Mononuclear cell (primary cell): ENCODE measurements around the gene POP5. TPM values are rescaled to one million over a fixed set of nuclear protein-coding genes. Genes with fewer than 3 reads are reported as not detected.
"Not testable (repeated sequence)": the region's sequence is repeated elsewhere in the genome, so short reads cannot be mapped to it uniquely, and the experiment has no call there.

Source experiments
- H3K27me3 ChIP-seq: 2 replicates; pipeline ENCODE4 v1.6.0; 2011; ENCODE audit warnings: low read length, control low read depth; ENCODE audit not compliant: insufficient read depth
- H3K4me1 ChIP-seq: 2 replicates; pipeline ENCODE4 v1.5.1; 2011; ENCODE audit warnings: mild to moderate bottlenecking, low read length, control low read depth; ENCODE audit not compliant: insufficient read depth
- H3K4me3 ChIP-seq: 2 replicates; pipeline ENCODE4 v1.5.1; 2011; ENCODE audit warnings: mild to moderate bottlenecking, low read length, moderate library complexity
- H3K9me3 ChIP-seq: 2 replicates; pipeline ENCODE4 v1.5.1; 2011; ENCODE audit warnings: low read depth, mild to moderate bottlenecking, control low read depth, low read length
- total RNA-seq: library from RNA; depleted of rRNA; stranded (reverse); fragments of >200 nt; gene quantifications from one replicate; pipeline ENCODE4 v1.2.3, GENCODE V29; 2012

POP5 gene
- total RNA-seq, result 12.7 TPM

GRCh38 chr12:120580787-120581723 is at the start of gene POP5:
Gene POP5, minus strand, starts transcription at chr12:120581402. Its CDS starts 40 bp downstream, at chr12:120581362.
- H3K4me3 ChIP-seq, result peak within 1 kb of the TSS; percentile 64
- peaks cover 38% of the 10 kb centered on the region for H3K4me1 ChIP-seq
- no peaks in the 10 kb centered on the region for H3K9me3 ChIP-seq
- peaks cover 21% of the 10 kb centered on the region for H3K27me3 ChIP-seq

- Histone ChIP-seq H3K9me3 (no peaks in the 10 kb centered on the region), H3K4me3 (no peak overlapping the region), H3K27me3 (no peaks in the 10 kb centered on the region), H3K4me1 (no peaks in the 10 kb centered on the region)
Observed at GRCh38 chr12:120630104-120630892, 49.1 kb upstream of the POP5 start.

- no peaks in the 10 kb centered on the region for H3K4me1 ChIP-seq
- H3K27me3 ChIP-seq, result no peaks in the 10 kb centered on the region
- no peaks in the 10 kb centered on the region for H3K9me3 ChIP-seq
- H3K4me3 ChIP-seq, result no peak overlapping the region
Observed at GRCh38 chr12:120628919-120629318, 47.7 kb upstream of the POP5 start.

GRCh38 chr12:120625557-120626419 is 44.6 kb upstream of the POP5 start:
- no peaks in the 10 kb centered on the region for H3K4me1 ChIP-seq
- H3K9me3 ChIP-seq, result no peaks in the 10 kb centered on the region
- H3K4me3 ChIP-seq, result no peak overlapping the region
- no peaks in the 10 kb centered on the region for H3K27me3 ChIP-seq

GRCh38 chr12:120620624-120621023 is 39.4 kb upstream of the POP5 start:
- no peak overlapping the region for H3K4me3 ChIP-seq
- H3K9me3 ChIP-seq, result no peaks in the 10 kb centered on the region
- H3K4me1 ChIP-seq, result no peaks in the 10 kb centered on the region
- H3K27me3 ChIP-seq, result peaks cover 5% of the 10 kb centered on the region

GRCh38 chr12:120618954-120619615 is 37.9 kb upstream of the POP5 start:
- no peak overlapping the region for H3K4me3 ChIP-seq
- H3K9me3 ChIP-seq, result no peaks in the 10 kb centered on the region
- peaks cover 5% of the 10 kb centered on the region for H3K27me3 ChIP-seq
- no peaks in the 10 kb centered on the region for H3K4me1 ChIP-seq

- not testable (repeated sequence) for H3K27me3 ChIP-seq, H3K4me3 ChIP-seq, H3K9me3 ChIP-seq, H3K4me1 ChIP-seq
Observed at GRCh38 chr12:120617767-120618166, 36.6 kb upstream of the POP5 start.

- not testable (repeated sequence) for H3K4me1 ChIP-seq, H3K9me3 ChIP-seq, H3K4me3 ChIP-seq, H3K27me3 ChIP-seq
Observed at GRCh38 chr12:120617193-120617592, 36.0 kb upstream of the POP5 start.

- Histone ChIP-seq H3K27me3 (peaks cover 2% of the 10 kb centered on the region), H3K4me1 (no peaks in the 10 kb centered on the region), H3K4me3 (no peak overlapping the region), H3K9me3 (no peaks in the 10 kb centered on the region)
Observed at GRCh38 chr12:120614848-120615247, 33.6 kb upstream of the POP5 start.

- not testable (repeated sequence) for H3K4me1 ChIP-seq, H3K9me3 ChIP-seq, H3K27me3 ChIP-seq, H3K4me3 ChIP-seq
Observed at GRCh38 chr12:120611534-120611933, 30.3 kb upstream of the POP5 start.

- Histone ChIP-seq H3K27me3 (no peaks in the 10 kb centered on the region), H3K9me3 (no peaks in the 10 kb centered on the region), H3K4me1 (no peaks in the 10 kb centered on the region), H3K4me3 (no peak overlapping the region)
Observed at GRCh38 chr12:120610560-120610959, 29.4 kb upstream of the POP5 start.

GRCh38 chr12:120602416-120602815 is 21.2 kb upstream of the POP5 start:
- H3K4me1 ChIP-seq, result peaks cover 36% of the 10 kb centered on the region
- H3K27me3 ChIP-seq, H3K9me3 ChIP-seq, H3K4me3 ChIP-seq: not testable (repeated sequence)

GRCh38 chr12:120599672-120600552 is 18.7 kb upstream of the POP5 start:
- no peak overlapping the region for H3K4me3 ChIP-seq
- no peaks in the 10 kb centered on the region for H3K27me3 ChIP-seq
- no peaks in the 10 kb centered on the region for H3K9me3 ChIP-seq
- peaks cover 36% of the 10 kb centered on the region for H3K4me1 ChIP-seq
